NK-92 (cell line): ENCODE data around the gene PRR30.
"Not testable (repeated sequence)": the region's sequence is repeated elsewhere in the genome, so short reads cannot be mapped to it uniquely, and the experiment has no call there.

ENCODE experiments used
- DNase-seq: peaks from one replicate; lab custom pipeline; 2025; ENCODE audit not compliant: unreplicated experiment; lab: John Stamatoyannopoulos, UW

The PRR30 gene

DNA sequence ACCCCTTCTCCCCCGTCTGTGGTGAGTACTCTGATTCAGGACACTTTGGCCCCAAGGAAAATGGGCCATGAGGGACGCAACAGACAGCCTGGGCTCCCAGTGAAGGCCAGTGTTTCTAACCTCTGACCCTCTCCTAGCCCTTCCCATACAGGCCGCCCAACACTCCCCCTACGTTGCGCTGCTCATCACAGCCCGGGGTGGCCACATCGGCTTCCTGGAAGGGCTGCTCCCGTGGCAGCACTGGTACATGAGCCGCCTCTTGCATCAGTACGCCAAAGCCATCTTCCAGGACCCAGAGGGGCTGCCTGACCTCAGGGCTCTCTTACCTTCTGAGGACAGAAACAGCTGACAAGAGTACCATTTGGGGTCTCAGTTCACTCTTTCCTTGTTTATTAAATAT is 8.8 kb downstream of the PRR30 start:
- DNase-seq: no peak

DNA sequence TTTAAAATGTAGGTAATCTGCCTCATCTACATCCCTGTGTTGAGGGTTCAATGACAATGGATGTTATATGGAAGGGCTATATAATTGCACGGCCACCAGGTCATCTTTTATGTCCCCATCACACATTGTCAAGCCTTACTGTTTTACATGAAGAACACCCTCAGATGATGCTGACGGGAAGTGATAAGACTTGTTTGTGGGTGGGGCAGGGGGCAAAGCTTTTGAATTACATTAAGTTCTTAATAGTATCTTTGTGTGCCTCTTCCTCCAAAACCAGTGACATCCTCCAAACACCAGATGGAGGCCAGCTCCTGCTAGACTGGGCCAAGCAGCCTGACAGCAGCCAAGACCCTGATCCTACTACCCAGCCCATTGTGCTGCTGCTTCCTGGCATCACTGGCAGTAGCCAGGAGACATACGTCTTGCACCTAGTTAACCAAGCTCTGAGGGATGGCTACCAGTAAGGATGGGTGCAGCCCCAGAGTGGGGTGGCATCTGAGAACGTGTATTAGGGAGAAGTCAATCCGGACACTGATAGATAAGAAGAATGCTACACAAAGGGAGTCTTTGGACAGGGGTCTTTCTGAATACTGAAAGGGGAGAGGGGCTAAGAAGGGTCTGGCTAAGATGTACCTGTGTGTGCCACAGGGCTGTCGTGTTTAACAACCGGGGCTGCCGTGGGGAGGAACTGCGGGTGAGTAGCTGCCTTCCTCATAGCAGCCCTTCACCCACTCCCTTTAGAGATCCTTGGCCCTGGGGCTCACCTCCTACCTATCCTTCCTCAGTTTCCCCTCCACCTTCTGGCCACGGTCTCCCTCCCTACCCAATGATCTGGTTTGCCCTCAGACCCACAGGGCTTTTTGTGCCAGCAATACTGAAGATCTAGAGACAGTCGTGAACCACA is 10.3 kb downstream of the PRR30 start:
- no peak for DNase-seq

DNA sequence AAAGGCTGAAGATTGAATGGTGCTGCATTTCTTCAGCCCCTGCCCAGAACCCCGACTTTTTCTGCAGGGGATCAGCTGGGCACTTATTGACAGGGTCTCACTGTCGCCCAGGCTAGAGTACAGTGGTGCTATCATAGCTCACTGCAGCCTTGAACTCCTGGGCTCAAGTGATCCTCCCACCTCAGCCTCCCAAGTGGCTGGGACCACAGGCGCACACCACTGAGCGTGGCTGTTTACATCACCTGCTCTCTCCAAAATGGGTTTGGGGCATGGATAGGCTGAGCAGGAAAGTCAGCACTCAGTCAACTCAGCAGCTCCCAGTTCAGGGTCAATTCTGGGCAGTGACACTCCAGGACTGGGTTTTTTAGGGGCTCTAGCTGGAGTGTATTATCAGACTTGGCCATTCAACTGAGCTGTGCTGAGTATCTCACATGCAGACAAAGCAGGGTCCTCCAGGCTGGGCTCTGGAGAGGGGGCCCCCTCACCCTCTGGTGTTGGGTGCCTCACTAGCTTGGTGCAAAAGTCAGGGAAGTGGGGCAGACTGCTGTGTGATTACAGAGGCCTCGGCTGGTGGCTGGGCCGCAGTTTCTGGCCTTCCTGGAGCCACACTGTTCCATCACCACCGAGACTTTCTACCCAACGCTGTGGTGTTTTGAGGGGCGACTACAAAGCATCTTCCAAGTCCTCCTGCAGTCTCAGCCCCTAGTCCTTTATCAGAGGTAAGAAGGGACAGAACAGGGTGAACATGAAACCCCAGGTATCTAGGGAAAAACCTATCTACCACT is 11.1 kb downstream of the PRR30 start:
- no peak for DNase-seq

DNA sequence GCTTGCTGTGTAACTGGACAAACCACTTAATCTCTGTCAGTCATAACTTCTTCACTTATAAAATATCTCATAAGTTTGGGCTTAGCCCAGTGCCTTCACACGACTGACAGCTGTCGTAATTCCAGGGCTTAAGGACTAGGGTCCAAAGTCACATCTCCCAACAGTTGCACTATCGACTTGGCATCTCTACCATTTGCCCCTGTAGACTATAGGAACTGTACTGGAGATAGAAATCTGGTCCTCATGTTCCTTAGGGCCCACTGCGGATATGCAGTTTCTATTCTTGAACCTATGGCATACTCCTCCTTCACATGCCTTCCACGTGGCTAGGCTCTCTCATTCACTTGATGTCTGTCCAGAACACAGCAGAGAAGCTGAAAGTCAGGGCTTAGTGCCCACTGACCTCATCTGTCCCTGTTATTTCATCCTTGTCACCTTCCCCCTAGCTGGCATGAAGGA is 12.9 kb downstream of the PRR30 start:
- DNase-seq: no peak

DNA sequence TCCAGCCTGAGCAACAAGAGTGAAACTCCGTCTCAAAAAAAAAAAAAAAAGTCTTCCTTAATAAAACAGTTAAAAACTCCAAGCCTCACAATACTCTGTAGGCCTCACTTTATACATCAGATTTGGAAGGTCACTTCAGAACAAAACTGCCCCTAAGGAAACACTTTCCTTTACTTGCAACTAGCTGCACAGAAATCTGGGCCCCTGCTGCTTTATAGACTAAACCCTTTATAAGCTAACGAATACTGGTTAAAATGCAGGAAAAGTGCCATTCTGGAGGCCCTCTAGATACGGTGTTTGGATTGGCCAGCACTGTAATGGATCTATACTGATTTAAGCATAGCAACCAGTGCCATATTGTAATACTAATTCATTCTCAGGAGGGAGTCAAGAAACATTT is 14.1 kb downstream of the PRR30 start:
- no peak for DNase-seq

DNA sequence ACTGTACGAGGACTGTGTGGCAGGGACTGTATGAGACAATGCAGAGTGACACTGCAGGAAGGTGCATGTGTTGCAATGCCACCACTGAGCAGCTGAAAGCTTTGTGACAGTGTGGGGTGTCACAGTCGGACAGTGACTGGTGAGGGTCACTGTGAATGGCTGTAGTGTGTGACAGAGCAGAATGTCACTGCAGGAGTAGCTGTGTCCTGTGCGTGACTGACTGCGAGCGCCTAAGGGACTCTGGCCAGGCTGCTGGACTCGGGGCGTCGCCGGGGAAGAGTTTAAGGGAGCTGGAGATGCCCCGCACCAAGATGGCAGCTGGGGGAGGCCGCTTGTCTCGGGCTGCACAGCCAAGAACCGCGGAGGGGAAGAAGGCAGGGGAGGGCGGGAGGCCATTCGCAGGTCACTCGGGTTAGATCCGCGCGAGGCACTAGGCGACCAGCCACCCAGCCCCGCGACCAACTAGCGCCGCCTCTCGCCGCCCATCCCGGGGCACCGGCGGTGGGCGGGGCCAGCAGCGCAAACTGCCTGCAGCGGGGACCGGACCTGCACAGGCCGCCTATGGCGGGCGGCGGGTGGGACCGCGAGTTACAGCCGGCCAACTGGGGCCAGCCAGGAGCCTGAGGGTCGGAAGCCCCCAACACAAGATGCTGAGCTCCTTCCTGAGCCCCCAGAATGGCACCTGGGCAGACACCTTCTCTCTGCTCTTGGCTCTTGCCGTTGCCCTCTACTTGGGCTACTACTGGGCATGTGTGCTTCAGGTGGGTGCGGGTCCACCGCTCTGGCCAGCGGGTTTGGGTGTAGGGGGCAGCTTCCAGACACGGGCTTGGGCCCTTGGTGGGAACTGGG is 15.7 kb downstream of the PRR30 start, which contains the start of gene ABHD1:
ABHD1 (plus strand) TSS at position 514 of the 849 bp plus-strand sequence; CDS start at position 648, 134 bp downstream.
- no peak for DNase-seq

DNA sequence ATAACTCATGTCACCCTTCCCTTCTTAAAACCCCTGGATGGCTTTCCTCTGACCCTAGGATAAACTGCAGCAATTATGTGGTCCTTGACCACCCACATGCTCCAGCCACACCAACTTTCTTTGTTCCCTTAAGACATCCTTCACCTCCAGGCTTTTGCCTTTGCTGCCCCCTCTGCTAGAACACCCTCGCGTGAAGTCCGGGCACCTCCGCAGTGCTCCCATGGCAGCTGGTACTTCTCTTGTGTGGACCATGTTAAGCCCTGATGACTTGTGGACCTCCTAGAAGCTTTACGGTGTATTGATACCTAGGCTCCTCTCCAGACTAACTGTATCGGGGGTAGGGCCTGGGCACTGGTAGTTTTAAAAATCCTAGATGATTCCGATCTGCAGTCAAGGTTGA is 16.4 kb downstream of the PRR30 start:
- no peak for DNase-seq

DNA sequence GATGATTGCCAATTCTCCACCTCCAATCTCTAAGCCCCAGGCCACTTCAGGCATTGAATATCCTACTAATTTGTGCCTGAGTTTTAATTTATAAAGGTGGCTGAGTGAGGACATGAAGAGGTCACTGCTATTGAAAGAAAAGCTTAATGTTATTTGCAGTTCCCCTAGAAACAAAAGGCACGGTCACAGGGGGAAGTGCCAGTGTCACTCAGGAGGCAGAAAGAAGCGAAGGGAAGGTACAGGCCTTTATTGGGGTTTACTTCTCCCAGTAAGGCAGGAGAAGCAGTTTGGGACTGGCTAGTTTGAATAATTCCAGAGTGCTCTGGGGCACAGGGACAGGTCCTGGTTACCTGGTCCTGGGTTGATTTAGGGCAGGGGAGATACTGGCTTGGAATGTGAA is 17.3 kb downstream of the PRR30 start:
- DNase-seq: no peak

DNA sequence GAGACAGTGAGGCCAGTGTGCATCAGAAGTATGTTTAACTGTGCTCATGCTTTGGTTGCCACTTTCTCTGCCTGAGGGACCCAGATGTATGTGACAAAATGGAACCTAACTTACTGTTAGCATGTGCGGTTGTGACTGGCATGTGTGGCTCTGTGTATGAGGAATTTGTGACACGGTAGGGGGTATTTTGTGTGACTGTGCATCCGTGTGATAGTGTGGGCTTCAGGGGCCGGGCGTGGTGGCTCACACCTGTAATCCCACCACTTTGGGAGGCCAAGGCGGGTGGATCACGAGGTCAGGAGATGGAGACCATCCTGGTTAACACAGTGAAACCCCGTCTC is 19.9 kb downstream of the PRR30 start:
- DNase-seq: not testable (repeated sequence)

DNA sequence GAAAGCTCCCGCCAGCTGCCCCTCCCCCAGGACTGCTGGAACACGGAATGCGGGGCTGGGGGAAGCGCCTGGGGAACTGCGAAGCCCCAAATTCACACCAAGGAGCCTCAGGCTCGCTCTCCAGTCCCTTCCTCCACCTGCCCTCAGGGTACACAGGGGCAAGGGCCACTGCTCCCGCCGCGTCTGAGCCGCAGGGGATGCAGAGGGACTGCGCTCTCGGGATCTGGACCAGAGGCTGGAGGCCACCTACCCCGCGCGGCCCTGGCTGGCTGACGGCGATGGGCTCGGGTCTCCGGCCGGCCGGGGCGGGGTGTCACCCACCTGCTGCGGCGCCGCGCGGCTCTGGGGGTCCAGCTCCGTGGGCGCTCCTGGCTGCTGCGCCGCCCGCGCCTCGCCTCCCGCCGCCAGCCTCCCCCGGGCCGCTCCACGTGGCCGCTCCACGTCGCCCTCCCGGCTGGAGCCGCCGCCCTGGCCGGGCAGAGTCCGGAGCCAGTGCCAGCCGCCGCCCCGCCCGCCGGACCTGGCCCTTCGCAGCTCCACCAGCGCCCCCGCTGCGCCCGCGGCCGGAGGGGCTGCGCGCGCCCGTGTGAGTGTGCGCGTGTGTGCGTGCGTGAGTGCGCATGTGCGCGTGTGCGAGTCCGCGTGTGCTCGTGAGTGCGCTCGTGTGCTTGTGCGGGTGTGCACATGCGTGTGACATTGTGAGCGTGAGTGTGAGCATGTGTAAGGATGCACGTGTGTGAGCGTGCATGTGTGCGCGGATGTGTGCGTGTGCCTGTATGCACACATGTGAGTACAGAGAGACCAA is 20.5 kb downstream of the PRR30 start, which contains the start of gene CGREF1:
CGREF1 (minus strand) TSS at position 604 of the 805 bp plus-strand sequence. CDS start 14,762 bp downstream, outside the sequence.
- DNase-seq: no peak

DNA sequence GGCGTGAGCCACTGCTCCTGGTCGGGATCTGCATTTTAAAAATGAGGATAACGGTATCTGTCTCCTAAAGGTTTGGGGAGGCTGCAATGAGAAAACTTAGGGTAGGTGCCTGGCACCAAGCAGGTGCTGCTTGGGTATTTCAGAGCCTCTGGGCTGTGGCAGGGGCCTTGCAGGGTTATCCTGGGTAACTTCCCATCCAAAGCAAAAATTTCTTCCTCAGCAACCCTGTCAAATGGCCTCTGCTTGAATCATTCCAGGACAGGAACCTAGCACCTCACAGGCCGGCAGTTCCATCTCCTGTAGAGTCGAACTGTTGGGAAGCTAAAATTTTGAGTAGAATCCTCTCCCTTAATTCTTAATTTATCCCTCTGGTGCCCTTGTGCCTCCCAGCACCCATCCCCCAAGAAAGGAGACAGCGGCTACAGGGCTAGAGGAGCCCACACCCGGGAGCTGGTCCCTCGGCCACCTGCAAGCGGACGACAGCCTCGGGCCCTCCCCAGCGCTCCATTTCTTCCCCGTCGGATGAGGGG is 21.1 kb downstream of the PRR30 start:
- no peak for DNase-seq

DNA sequence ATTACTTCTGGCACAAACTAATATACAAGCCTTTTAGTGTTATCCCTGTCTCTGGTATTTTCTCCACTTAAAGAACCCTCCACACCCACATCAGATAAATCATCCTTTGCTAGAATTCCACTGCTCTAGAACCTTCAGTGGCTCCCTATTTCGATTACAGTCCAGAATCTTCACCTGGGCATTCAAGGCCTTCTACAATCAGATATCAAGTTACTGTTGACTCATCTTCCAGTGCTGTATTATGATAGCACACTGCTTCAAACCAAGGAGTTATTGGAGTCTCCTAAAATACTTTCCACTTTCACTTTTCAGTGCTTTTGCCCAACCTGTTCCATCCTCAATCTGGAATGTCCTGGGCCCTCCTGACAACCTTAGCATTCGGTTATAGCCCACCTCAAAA is 23.7 kb downstream of the PRR30 start:
- DNase-seq: no peak

DNA sequence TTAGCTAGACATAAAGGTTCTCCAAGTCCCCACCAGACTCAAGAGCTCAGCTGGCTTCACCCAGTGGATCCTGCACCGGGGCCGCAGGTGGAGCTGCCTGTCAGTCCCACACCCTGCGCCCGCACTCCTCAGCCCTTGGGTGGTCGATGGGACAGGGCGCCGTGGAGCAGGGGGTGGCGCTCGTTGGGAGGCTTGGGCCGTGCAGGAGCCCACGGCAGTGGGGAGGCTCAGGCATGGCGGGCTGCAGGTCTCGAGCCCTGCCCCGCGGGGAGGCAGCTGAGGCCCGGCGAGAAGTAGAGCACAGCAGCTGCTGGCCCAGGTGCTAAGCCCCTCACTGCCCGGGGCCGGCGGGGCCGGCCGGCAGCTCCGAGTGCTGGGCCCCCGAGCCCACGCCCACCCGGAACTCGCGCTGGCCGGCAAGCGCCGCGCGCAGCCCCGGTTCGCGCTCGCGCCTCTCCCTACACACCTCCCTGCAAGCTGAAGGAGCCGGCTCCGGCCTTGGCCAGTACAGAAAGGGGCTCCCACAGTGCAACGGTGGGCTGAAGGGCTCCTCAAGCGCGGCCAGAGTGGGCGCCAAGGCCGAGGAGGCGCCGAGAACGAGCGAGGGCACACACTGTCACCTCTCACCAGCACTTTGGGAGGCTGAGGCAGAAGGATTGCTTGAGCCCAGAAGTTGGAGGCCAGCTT is 27.7 kb downstream of the PRR30 start:
- DNase-seq: not testable (repeated sequence)

DNA sequence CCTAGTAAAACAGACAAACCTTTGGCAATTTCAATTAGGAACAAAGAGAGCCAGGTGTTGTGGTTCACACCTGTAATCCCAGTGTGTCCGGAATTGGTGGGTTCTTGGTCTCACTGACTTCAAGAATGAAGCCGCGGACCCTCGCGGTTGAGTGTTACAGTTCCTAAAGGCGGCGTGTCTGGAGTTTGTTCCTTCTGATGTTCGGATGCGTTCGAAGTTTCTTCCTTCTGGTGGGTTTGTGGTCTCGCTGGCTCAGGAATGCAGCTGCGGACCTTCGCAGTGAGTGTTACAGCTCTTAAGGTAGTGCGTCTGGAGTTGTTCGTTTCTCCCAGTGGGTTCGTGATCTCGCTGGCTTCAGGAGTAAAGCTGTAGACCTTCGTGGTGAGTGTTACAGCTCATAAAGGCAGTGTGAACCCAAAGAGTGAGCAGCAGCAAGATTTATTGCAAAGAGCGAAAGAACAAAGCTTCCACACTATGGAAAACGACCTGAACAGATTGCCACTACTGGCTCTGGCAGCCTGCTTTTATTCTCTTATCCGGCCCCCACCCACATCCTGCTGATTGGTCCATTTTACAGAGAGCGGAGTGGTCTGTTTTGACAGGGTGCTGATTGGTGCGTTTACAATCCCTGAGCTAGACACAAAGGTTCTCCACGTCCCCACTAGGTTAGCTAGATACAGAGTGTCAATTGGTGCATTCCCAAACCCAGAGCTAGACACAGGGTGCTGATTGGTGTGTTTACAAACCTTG is 28.4 kb downstream of the PRR30 start:
- DNase-seq: not testable (repeated sequence)

DNA sequence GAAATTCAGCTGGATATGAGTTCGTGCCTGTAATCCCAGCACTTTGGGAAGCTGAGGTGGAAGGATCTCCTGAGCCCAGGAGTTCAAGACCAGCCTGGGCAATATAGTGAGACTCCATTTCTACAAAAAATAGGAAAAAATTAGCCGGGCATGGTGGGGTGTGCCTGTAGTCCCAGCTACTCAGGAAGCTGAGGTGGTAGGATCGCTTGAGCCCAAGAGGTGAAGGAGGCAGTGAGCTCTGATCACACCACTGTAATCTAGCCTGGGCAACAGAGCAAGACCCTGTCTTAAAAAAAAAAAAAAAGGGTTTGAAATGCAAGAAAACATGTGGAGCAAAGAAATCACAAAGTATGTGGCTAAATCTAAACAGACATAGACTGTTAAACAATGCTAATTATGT is 30.1 kb downstream of the PRR30 start:
- DNase-seq: no peak

DNA sequence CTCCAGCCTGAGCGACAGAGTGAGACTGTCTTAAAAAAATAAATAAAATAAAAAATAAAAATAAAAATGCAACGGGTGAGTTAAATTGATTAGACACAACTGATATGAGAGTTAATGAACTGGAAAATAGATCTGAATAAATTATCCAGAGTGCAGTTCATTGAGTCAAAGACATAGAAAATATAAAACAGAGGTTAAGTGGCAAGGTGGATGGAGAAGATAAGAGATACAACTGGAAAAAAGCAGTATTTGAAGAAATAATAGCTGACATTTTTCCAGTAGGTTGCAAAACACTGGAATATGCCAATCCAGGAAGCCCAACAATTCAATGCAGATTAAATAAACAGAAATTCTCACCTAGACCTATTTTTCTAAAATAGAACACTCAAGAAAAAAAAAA is 31.0 kb downstream of the PRR30 start:
- no peak for DNase-seq

DNA sequence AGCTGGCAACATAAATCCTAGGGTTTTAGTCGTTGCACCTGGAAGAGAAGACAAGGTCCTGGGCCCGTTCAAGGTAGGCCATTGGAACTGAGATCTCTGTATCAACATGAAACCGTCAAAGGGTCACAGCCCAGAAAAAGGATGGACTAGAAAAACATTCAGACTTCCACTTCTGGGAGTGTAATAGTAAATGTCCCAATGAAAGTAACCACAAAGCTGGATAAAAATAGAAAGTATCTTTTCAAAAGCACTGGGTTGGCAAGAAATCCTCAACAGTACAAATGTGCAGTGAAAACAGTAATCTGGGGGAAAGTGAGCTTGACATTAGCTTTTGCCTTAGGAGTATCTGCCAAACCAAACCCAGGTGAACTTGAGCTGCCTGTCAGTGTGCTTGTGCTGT is 33.2 kb downstream of the PRR30 start:
- no peak for DNase-seq

DNA sequence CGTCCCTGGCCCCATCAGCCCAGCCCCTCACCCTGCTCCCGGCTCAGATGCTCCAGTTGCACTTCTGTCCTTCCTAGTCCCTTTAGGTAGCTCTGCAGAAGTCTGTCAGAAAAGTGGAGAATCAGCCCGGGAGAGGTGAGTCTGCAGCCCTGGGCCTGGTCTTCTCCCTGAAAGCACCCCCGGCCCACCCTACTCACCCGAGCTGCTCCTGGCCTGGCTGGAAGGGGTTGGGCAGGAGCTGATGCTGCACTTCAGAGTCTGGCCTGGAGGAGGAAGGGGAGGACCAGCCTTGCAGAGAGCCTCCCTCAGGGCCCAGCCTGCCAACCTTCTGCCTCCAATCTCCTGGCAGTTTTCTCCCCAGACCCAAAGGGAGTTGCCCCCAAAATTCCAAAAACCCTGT is 36.9 kb downstream of the PRR30 start:
- DNase-seq: no peak

DNA sequence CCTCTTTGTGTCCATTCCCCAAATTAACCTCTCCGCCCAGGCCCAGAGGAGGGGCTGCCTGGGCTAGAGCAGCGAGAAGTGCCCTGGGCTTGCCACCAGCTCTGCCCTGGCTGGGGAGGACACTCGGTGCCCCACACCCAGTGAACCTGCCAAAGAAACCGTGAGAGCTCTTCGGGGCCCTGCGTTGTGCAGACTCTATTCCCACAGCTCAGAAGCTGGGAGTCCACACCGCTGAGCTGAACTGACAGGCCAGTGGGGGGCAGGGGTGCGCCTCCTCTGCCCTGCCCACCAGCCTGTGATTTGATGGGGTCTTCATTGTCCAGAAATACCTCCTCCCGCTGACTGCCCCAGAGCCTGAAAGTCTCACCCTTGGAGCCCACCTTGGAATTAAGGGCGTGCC is 39.2 kb downstream of the PRR30 start:
- DNase-seq: no peak
